IMR-90 (cell line): ENCODE results near the gene FERMT3. TPM values are rescaled to one million over a fixed set of nuclear protein-coding genes. Genes with fewer than 3 reads are reported as not detected.

Experiments
- ATAC-seq: fragments of 200-7000 bp; cut with Tn5 transposase; 2 replicates; pipeline ENCODE4 v1.9.1; 2020; ENCODE audit warnings: low read depth, mild to moderate bottlenecking, moderate library complexity
- BruUV-seq: library from RNA; stranded (reverse); fragments of 400-500 nt; replicated peaks from 2 replicates; lab custom pipeline; 2021; lab: Mats Ljungman, UMichigan
- CTCF ChIA-PET: fragments of 300-600 bp; formaldehyde crosslinking; extraction: SDS; loops from one replicate; lab custom pipeline; 2021; ENCODE audit warnings: antibody characterized with exemption; lab: Yijun Ruan, JAX
- POLR2A ChIA-PET: fragments of 300-600 bp; sonication (Branson Sonifier 250); formaldehyde crosslinking; loops from one replicate; lab custom pipeline; 2022; ENCODE audit warnings: antibody characterized with exemption; ENCODE audit not compliant: unreplicated experiment; lab: Charles Lee
- DNase-seq: peaks from one replicate; pipeline ENCODE4 v3.0.0; 2013
- H2AFZ ChIP-seq: replicated peaks from 2 replicates; pipeline ENCODE3; 2013; ENCODE audit warnings: low read length, mild to moderate bottlenecking; ENCODE audit not compliant: poor library complexity
- H2AK5ac ChIP-seq: 2 replicates; pipeline ENCODE4 v1.6.1; 2013; ENCODE audit warnings: low read depth, low read length, inconsistent platforms
- H2AK9ac ChIP-seq: replicated peaks from 2 replicates; pipeline ENCODE3; 2013; ENCODE audit warnings: mild to moderate bottlenecking, low read depth, low read length, moderate library complexity; ENCODE audit not compliant: poor library complexity
- H2BK120ac ChIP-seq: 2 replicates; pipeline ENCODE4 v1.6.1; 2013; ENCODE audit warnings: low read depth, low read length, inconsistent platforms
- H2BK15ac ChIP-seq: 3 replicates; pipeline ENCODE4 v1.6.1; 2013; ENCODE audit warnings: low read depth, low read length, inconsistent platforms
- H2BK20ac ChIP-seq: 2 replicates; pipeline ENCODE4 v1.6.1; 2013; ENCODE audit warnings: low read depth, mild to moderate bottlenecking, inconsistent platforms, low read length, moderate library complexity
- H2BK5ac ChIP-seq: 2 replicates; pipeline ENCODE4 v1.6.1; 2013; ENCODE audit warnings: mild to moderate bottlenecking, low read depth, low read length, inconsistent platforms; ENCODE audit not compliant: poor library complexity, severe bottlenecking
- H3K14ac ChIP-seq: replicated peaks from 2 replicates; pipeline ENCODE4 v1.6.1; 2013; ENCODE audit warnings: low read depth, low read length, inconsistent platforms
- H3K18ac ChIP-seq: 2 replicates; pipeline ENCODE4 v1.6.1; 2013; ENCODE audit warnings: low read depth, low read length, control low read depth
- H3K23ac ChIP-seq: 2 replicates; pipeline ENCODE4 v1.6.1; 2013; ENCODE audit warnings: low read depth, low read length, inconsistent platforms
- H3K27ac ChIP-seq: 2 replicates; pipeline ENCODE4 v1.5.1; 2013; ENCODE audit warnings: mild to moderate bottlenecking, control low read depth, low read length; ENCODE audit not compliant: insufficient read depth
- H3K27me3 ChIP-seq: 2 replicates; pipeline ENCODE4 v1.6.1; 2013; ENCODE audit warnings: low read length; ENCODE audit not compliant: control insufficient read depth, insufficient read depth
- H3K36me3 ChIP-seq: 2 replicates; pipeline ENCODE4 v1.6.1; 2013; ENCODE audit warnings: low read length, mixed read lengths; ENCODE audit not compliant: control insufficient read depth, insufficient read depth
- H3K4ac ChIP-seq: 2 replicates; pipeline ENCODE4 v1.6.1; 2013; ENCODE audit warnings: low read depth, low read length, inconsistent platforms
- H3K4me1 ChIP-seq: 2 replicates; pipeline ENCODE4 v1.6.1; 2013; ENCODE audit warnings: low read length, mixed read lengths; ENCODE audit not compliant: control insufficient read depth, insufficient read depth
- H3K4me2 ChIP-seq: 2 replicates; pipeline ENCODE4 v1.6.1; 2013; ENCODE audit warnings: low read depth, mild to moderate bottlenecking, control low read depth, low read length, moderate library complexity
- H3K4me3 ChIP-seq: 2 replicates; pipeline ENCODE4 v1.5.1; 2013; ENCODE audit warnings: low read depth, mild to moderate bottlenecking, control low read depth, low read length, moderate library complexity; ENCODE audit not compliant: insufficient read depth
- H3K56ac ChIP-seq: 2 replicates; pipeline ENCODE4 v1.6.1; 2013; ENCODE audit warnings: low read length, inconsistent platforms; ENCODE audit not compliant: insufficient read depth; ENCODE audit errors: extremely low read depth
- H3K79me1 ChIP-seq, 2 experiments: 2 replicates each; pipeline ENCODE4 v1.6.1; 2013; ENCODE audit warnings: low read length in 2 of 2, inconsistent platforms in 1 of 2, low read depth in 1 of 2
- H3K9ac ChIP-seq: 2 replicates; pipeline ENCODE4 v1.6.1; 2013; ENCODE audit warnings: low read depth, low read length, control low read depth
- H3K9me1 ChIP-seq: 2 replicates; pipeline ENCODE4 v1.6.1; 2013; ENCODE audit warnings: low read length, inconsistent platforms; ENCODE audit not compliant: insufficient read depth
- H3K9me3 ChIP-seq: 2 replicates; pipeline ENCODE4 v1.6.1; 2013; ENCODE audit warnings: low read length; ENCODE audit not compliant: control insufficient read depth, insufficient read depth
- H4K20me1 ChIP-seq: 2 replicates; pipeline ENCODE4 v1.6.1; 2013; ENCODE audit warnings: low read length, inconsistent platforms; ENCODE audit not compliant: insufficient read depth
- H4K5ac ChIP-seq: 2 replicates; pipeline ENCODE4 v1.6.1; 2013; ENCODE audit warnings: mild to moderate bottlenecking, low read depth, low read length, control low read depth
- H4K8ac ChIP-seq, 2 experiments: 2 replicates each; pipeline ENCODE4 v1.6.1; 2013; ENCODE audit warnings: low read depth in 2 of 2, low read length in 2 of 2, control low read depth in 1 of 2, inconsistent platforms in 1 of 2
- H4K91ac ChIP-seq: 2 replicates; pipeline ENCODE4 v1.6.1; 2013; ENCODE audit warnings: low read depth, low read length, inconsistent platforms; ENCODE audit not compliant: insufficient read depth
- BHLHE40 ChIP-seq: fragments of 150-350 bp; IDR thresholded peaks from 2 replicates; pipeline ENCODE4 v1.6.1; 2016; ENCODE audit warnings: mild to moderate bottlenecking, low read depth, low read length
- FOS ChIP-seq: fragments of 150-350 bp; IDR thresholded peaks from 2 replicates; pipeline ENCODE4 v1.6.1; 2016; ENCODE audit warnings: low read depth, low read length
- MAFK ChIP-seq: IDR thresholded peaks from 2 replicates; pipeline ENCODE4 v1.6.1; 2012; ENCODE audit warnings: low read depth, low read length, improper control_type of control experiment
- MAZ ChIP-seq: IDR thresholded peaks from 2 replicates; pipeline ENCODE4 v1.6.1; 2012; ENCODE audit warnings: low read depth, mild to moderate bottlenecking, low read length, improper control_type of control experiment, moderate library complexity, borderline replicate concordance
- POLR2A ChIP-seq: IDR thresholded peaks from 2 replicates; pipeline ENCODE4 v1.6.1; 2012; ENCODE audit warnings: mild to moderate bottlenecking, low read depth, low read length
- RAD21 ChIP-seq: IDR thresholded peaks from 2 replicates; pipeline ENCODE4 v1.6.1; 2012; ENCODE audit warnings: low read length, improper control_type of control experiment
- RCOR1 ChIP-seq: IDR thresholded peaks from 2 replicates; pipeline ENCODE4 v1.6.1; 2012; ENCODE audit warnings: mild to moderate bottlenecking, low read length, improper control_type of control experiment; ENCODE audit not compliant: insufficient replicate concordance
- RFX5 ChIP-seq: IDR thresholded peaks from 2 replicates; pipeline ENCODE4 v1.8.0; 2012; ENCODE audit warnings: low read depth, mild to moderate bottlenecking, low read length, moderate library complexity
- SMC3 ChIP-seq: fragments of 150-350 bp; IDR thresholded peaks from 2 replicates; pipeline ENCODE4 v1.6.1; 2016; ENCODE audit warnings: low read depth, mild to moderate bottlenecking, antibody characterized with exemption, low read length, moderate library complexity
- USF2 ChIP-seq: fragments of 150-350 bp; IDR thresholded peaks from 2 replicates; pipeline ENCODE4 v1.6.1; 2017; ENCODE audit warnings: mild to moderate bottlenecking, antibody characterized with exemption, low read length, low read depth
- WGBS, 2 experiments: methylation state at CpG; one replicate each; pipeline versions ENCODE4 v1.1.5 to v1.1.7; 2013; ENCODE audit warnings: missing lambda C conversion rate in 2 of 2; ENCODE audit not compliant: insufficient read length in 1 of 2; ENCODE audit errors: extremely low coverage in 2 of 2; 5-methylcytosine and 5-hydroxymethylcytosine counted together
- dilution Hi-C: fragments of 300-500 bp; cut with HindIII; formaldehyde crosslinking; loops from one replicate; pipeline ENCODE4 v1.14.3; 2018; ENCODE audit warnings: low sequenced_read_pairs; ENCODE audit not compliant: unreplicated experiment
- in situ Hi-C: fragments of 300-500 bp; cut with MboI; formaldehyde crosslinking; loops from 3 replicates; pipeline ENCODE4 v1.14.3; 2019; ENCODE audit warnings: low sequenced_read_pairs, inconsistent platforms, mixed read lengths
- intact Hi-C: fragments of 100-400 bp; cut with micrococcal nuclease; formaldehyde crosslinking; loops from 2 replicates; pipeline ENCODE4 v1.10.0; 2022
- polyA plus RNA-seq, 3 experiments: library from polyadenylated mRNA; depleted of rRNA; stranded (reverse); fragments of >200 nt; gene quantifications; 2 replicates each; pipeline ENCODE4 v1.2.3, GENCODE V29; 2012; ENCODE audit warnings: low replicate concordance in 1 of 3
- total RNA-seq: library from RNA; depleted of rRNA; stranded (reverse); fragments of >200 nt; gene quantifications from 2 replicates; pipeline ENCODE4 v1.2.3, GENCODE V29; 2012
- TF ChIP-seq, protein P1 (sequence below): conservative IDR thresholded peaks from 2 replicates; pipeline ENCODE4 v1.5.1; 2012; ENCODE audit warnings: mild to moderate bottlenecking, low read depth, low read length, improper control_type of control experiment
- TF ChIP-seq, protein P2 (sequence below): fragments of 150-350 bp; IDR thresholded peaks from 2 replicates; pipeline ENCODE4 v1.6.1; 2016; ENCODE audit warnings: low read depth, mild to moderate bottlenecking, low read length, moderate library complexity, borderline replicate concordance

Gene FERMT3
- total and polyA plus RNA-seq, 2 of the 4 experiments (the other 2 are of a cell fraction), result 0.36 to 2.3 TPM

DNA sequence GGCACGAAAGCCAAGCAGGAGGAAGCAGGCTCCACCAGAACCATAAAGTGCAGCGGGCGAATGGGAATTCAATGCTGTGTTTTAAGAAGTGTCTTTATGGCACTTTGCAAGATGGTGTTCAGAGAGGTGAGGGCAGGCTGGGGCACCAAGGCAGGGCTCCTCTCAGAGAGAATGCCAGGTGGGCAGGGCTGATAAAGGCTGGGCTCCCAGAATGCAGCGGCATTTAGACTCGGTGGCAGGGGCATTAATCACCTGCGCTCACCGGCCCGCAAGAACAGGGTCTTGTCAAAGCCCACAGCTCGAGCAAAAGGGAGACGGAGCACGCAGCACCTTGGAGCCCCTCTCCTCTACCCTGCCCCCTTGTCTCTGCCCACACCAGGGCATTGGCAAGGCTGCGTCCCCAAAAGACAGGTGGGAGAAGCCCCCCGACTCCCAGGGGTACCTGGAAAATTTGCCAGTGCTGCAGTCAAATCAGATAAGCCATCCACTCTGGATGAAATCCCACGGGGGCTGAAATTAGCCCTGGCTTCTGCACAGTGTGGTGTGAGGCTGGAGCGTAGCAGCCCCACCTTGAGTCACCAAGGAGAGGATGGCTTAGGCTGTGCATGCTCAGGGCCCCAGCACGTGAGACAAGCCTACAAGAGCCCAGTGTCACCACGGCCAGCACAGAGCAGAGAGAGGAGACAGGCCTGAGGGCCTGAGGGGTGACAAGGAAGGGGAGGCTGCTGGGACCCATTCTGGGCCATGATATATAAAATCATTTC lies 48.7 kb upstream of the FERMT3 start:
- Histone ChIP-seq H2AK9ac (no peak overlapping the region), H3K9me1 (no peaks in the 10 kb centered on the region), H3K9ac (no peak overlapping the region), H3K4me2 (no peak overlapping the region), H3K4me1 (no peaks in the 10 kb centered on the region), H3K9me3 (no peaks in the 10 kb centered on the region), H2AK5ac (no peak overlapping the region), H4K91ac (no peak overlapping the region), H2AFZ (no peak overlapping the region), H3K14ac (no peak overlapping the region), H3K56ac (no peak overlapping the region), H4K8ac (no peak overlapping the region), H3K4me3 (no peak overlapping the region), H3K27me3 (no peaks in the 10 kb centered on the region), H3K27ac (no peak overlapping the region), H3K23ac (no peak overlapping the region), H3K18ac (no peak overlapping the region), H3K36me3 (no peaks in the 10 kb centered on the region), H2BK5ac (no peak overlapping the region), H3K4ac (no peak overlapping the region), H2BK120ac (no peak overlapping the region), H3K79me1 (peaks cover 1 to 2% of the 10 kb centered on the region in 2 experiments; a peak in 2 of 4 replicates), H4K20me1 (peaks cover 15% of the 10 kb centered on the region; the same call in 1 of the 2 replicates), H4K5ac (no peak overlapping the region), H2BK15ac (no peak overlapping the region), H2BK20ac (no peak overlapping the region)
- CTCF ChIA-PET, result no interaction called here
- in situ Hi-C loops (no loop called here), dilution Hi-C loops (no loop called here), intact Hi-C loops (no loop called here)
- WGBS, 2 experiments, result 82% methylated on average over 3 of the region's 17 CpGs; no CpG with 5 or more reads in 1 of the 2 experiments
- no TSS peak for BruUV-seq
- no peak for DNase-seq
- POLR2A ChIA-PET, result no interaction called here
- no peak for ATAC-seq
- TF ChIP-seq RFX5 (no peak), RCOR1 (no peak), POLR2A (no peak), BHLHE40 (no peak), MAFK (no peak), RAD21 (no peak), SMC3 (no peak), USF2 (no peak), MAZ (no peak), FOS (no peak)
- TF ChIP-seq, protein P1, sequence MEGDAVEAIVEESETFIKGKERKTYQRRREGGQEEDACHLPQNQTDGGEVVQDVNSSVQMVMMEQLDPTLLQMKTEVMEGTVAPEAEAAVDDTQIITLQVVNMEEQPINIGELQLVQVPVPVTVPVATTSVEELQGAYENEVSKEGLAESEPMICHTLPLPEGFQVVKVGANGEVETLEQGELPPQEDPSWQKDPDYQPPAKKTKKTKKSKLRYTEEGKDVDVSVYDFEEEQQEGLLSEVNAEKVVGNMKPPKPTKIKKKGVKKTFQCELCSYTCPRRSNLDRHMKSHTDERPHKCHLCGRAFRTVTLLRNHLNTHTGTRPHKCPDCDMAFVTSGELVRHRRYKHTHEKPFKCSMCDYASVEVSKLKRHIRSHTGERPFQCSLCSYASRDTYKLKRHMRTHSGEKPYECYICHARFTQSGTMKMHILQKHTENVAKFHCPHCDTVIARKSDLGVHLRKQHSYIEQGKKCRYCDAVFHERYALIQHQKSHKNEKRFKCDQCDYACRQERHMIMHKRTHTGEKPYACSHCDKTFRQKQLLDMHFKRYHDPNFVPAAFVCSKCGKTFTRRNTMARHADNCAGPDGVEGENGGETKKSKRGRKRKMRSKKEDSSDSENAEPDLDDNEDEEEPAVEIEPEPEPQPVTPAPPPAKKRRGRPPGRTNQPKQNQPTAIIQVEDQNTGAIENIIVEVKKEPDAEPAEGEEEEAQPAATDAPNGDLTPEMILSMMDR, result no peak
- TF ChIP-seq, protein P2, sequence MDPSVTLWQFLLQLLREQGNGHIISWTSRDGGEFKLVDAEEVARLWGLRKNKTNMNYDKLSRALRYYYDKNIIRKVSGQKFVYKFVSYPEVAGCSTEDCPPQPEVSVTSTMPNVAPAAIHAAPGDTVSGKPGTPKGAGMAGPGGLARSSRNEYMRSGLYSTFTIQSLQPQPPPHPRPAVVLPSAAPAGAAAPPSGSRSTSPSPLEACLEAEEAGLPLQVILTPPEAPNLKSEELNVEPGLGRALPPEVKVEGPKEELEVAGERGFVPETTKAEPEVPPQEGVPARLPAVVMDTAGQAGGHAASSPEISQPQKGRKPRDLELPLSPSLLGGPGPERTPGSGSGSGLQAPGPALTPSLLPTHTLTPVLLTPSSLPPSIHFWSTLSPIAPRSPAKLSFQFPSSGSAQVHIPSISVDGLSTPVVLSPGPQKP, result no peak
